SK-N-SH (cell line): ENCODE measurements around the gene OLFM1. TPM values are rescaled to one million over a fixed set of nuclear protein-coding genes. Genes with fewer than 3 reads are reported as not detected.

Experiments
- CTCF ChIA-PET: fragments of 300-600, 350-600 bp; formaldehyde crosslinking; extraction: SDS; loops from one replicate; lab custom pipeline; 2021; lab: Yijun Ruan, JAX
- POLR2A ChIA-PET: fragments of 350-600 bp; sonication (Branson Sonifier 250); formaldehyde crosslinking; extraction: SDS; loops from one replicate; lab custom pipeline; 2020; ENCODE audit warnings: antibody characterized with exemption, inconsistent platforms; lab: Yijun Ruan, JAX
- DNase-seq: peaks from one replicate; pipeline ENCODE4 v3.0.0; 2012
- H2AFZ ChIP-seq: fragments of 200-600 bp; sonication (generic); 2 replicates; pipeline ENCODE4 v1.8.1; 2016; ENCODE audit warnings: antibody characterized with exemption, mild to moderate bottlenecking, low read depth
- H3F3A ChIP-seq: fragments of 200-600 bp; sonication (generic); replicated peaks from 2 replicates; pipeline ENCODE3; 2016; ENCODE audit warnings: antibody characterized with exemption, mild to moderate bottlenecking; ENCODE audit not compliant: insufficient read depth
- H3K27ac ChIP-seq, 2 experiments: fragments of 200-500 bp in 1 of 2; fragments of 200-600 bp in 1 of 2; sonication (Bioruptor generic) in 1 of 2; sonication (generic), shearing (Covaris generic) in 1 of 2; 2 replicates each; pipeline versions ENCODE4 v1.5.1 to v1.6.1; 2014 to 2016; ENCODE audit warnings: low read depth in 2 of 2, inconsistent platforms in 1 of 2, low read length in 1 of 2, mild to moderate bottlenecking in 1 of 2, mixed read lengths in 1 of 2
- H3K27me3 ChIP-seq: fragments of 200-600 bp; sonication (generic), shearing (Covaris generic); 2 replicates; pipeline ENCODE4 v1.6.1; 2016; ENCODE audit warnings: mixed run types; ENCODE audit not compliant: insufficient read depth
- H3K36me3 ChIP-seq, 2 experiments: fragments of 200-500 bp in 1 of 2; fragments of 200-600 bp in 1 of 2; sonication (Bioruptor generic) in 1 of 2; sonication (generic) in 1 of 2; replicated peaks in 1 of 2; 2 replicates each; pipeline versions ENCODE3 to v1.5.1; 2014 to 2016; ENCODE audit warnings: low read length in 1 of 2, mild to moderate bottlenecking in 1 of 2; ENCODE audit not compliant: insufficient read depth in 2 of 2, control insufficient read depth in 1 of 2
- H3K4me1 ChIP-seq, 2 experiments: fragments of 200-500 bp in 1 of 2; fragments of 200-600 bp in 1 of 2; sonication (Bioruptor generic) in 1 of 2; sonication (generic), shearing (Covaris generic) in 1 of 2; 2 replicates each; pipeline versions ENCODE4 v1.5.1 to v1.6.1; 2014 to 2016; ENCODE audit warnings: low read depth in 1 of 2, low read length in 1 of 2, mixed run types in 1 of 2; ENCODE audit not compliant: insufficient read depth in 2 of 2, control insufficient read depth in 1 of 2
- H3K4me2 ChIP-seq: fragments of 200-600 bp; sonication (generic), shearing (Covaris generic); 2 replicates; pipeline ENCODE4 v1.6.1; 2017; ENCODE audit warnings: mixed run types
- H3K4me3 ChIP-seq, 2 experiments: fragments of 200-500 bp in 1 of 2; fragments of 200-600 bp in 1 of 2; sonication (Bioruptor generic) in 1 of 2; sonication (generic), shearing (Covaris generic) in 1 of 2; 2 replicates each; pipeline versions ENCODE4 v1.5.1 to v1.8.1; 2014 to 2016; ENCODE audit warnings: low read depth in 2 of 2, inconsistent platforms in 1 of 2, low read length in 1 of 2, mild to moderate bottlenecking in 1 of 2, mixed read lengths in 1 of 2, moderate library complexity in 1 of 2
- H3K79me2 ChIP-seq: fragments of 200-600 bp; sonication (generic); 2 replicates; pipeline ENCODE4 v1.8.1; 2017; ENCODE audit warnings: mild to moderate bottlenecking; ENCODE audit not compliant: insufficient read depth
- H3K9ac ChIP-seq: fragments of 200-600 bp; sonication (generic); 2 replicates; pipeline ENCODE4 v1.6.1; 2017; ENCODE audit warnings: mixed run types
- H3K9me2 ChIP-seq: fragments of 200-600 bp; sonication (generic); 2 replicates; pipeline ENCODE4 v1.6.1; 2017; ENCODE audit warnings: mixed run types
- H3K9me3 ChIP-seq: fragments of 200-600 bp; sonication (generic); 2 replicates; pipeline ENCODE4 v1.6.1; 2017; ENCODE audit warnings: mixed run types, mild to moderate bottlenecking, moderate library complexity
- H4K20me1 ChIP-seq: fragments of 200-600 bp; sonication (generic); 2 replicates; pipeline ENCODE4 v1.6.1; 2017; ENCODE audit warnings: mild to moderate bottlenecking, mixed run types; ENCODE audit not compliant: insufficient read depth
- ELF1 ChIP-seq: IDR thresholded peaks from 2 replicates; pipeline ENCODE4 v1.4.0; 2012
- EP300 ChIP-seq, 2 experiments: IDR thresholded peaks; 2 replicates each; pipeline versions ENCODE4 v1.4.0 to v1.6.1; 2012; ENCODE audit warnings: borderline replicate concordance in 1 of 2, low read depth in 1 of 2, low read length in 1 of 2
- EZH2phosphoT487 ChIP-seq: fragments of 200-600 bp; sonication (generic); IDR thresholded peaks from 2 replicates; pipeline ENCODE4 v1.6.1; 2017; ENCODE audit warnings: low read depth, mixed run types, mild to moderate bottlenecking, antibody characterized with exemption, moderate library complexity, borderline replicate concordance
- FOXJ3 ChIP-seq: sonication (generic); formaldehyde crosslinking; IDR thresholded peaks from 2 replicates; pipeline ENCODE4 v1.5.1; 2020; ENCODE audit warnings: mild to moderate bottlenecking, missing genetic modification reagents
- FOXM1 ChIP-seq: IDR thresholded peaks from 2 replicates; pipeline ENCODE4 v1.4.0; 2012; ENCODE audit warnings: low read depth, mild to moderate bottlenecking
- GABPA ChIP-seq: IDR thresholded peaks from 2 replicates; pipeline ENCODE4 v1.4.0; 2012; ENCODE audit warnings: low read depth, mild to moderate bottlenecking
- JUND ChIP-seq: IDR thresholded peaks from 2 replicates; pipeline ENCODE4 v1.4.0; 2012
- MEF2A ChIP-seq: IDR thresholded peaks from 2 replicates; pipeline ENCODE4 v1.4.0; 2012; ENCODE audit warnings: low read depth, borderline replicate concordance
- NFIC ChIP-seq: IDR thresholded peaks from 2 replicates; pipeline ENCODE4 v1.4.0; 2012; ENCODE audit warnings: borderline replicate concordance
- NRF1 ChIP-seq: IDR thresholded peaks from 2 replicates; pipeline ENCODE4 v1.6.1; 2012; ENCODE audit warnings: low read depth, mild to moderate bottlenecking, low read length
- RAD21 ChIP-seq: IDR thresholded peaks from 2 replicates; pipeline ENCODE4 v1.6.1; 2012; ENCODE audit warnings: mild to moderate bottlenecking, low read length
- RCOR1 ChIP-seq: fragments of 150-350 bp; IDR thresholded peaks from 2 replicates; pipeline ENCODE4 v1.6.1; 2017; ENCODE audit warnings: antibody characterized with exemption, low read length
- SIN3A ChIP-seq: IDR thresholded peaks from 2 replicates; pipeline ENCODE4 v1.6.1; 2012; ENCODE audit warnings: low read depth, mild to moderate bottlenecking, low read length, moderate library complexity, borderline replicate concordance
- SMC3 ChIP-seq: IDR thresholded peaks from 2 replicates; pipeline ENCODE4 v1.6.1; 2012; ENCODE audit warnings: low read depth, low read length, improper control_type of control experiment
- TAF1 ChIP-seq: IDR thresholded peaks from 2 replicates; pipeline ENCODE4 v1.6.1; 2012; ENCODE audit warnings: low read depth, mild to moderate bottlenecking, low read length, moderate library complexity, borderline replicate concordance
- TEAD4 ChIP-seq: IDR thresholded peaks from 2 replicates; pipeline ENCODE4 v1.4.0; 2012; ENCODE audit warnings: mild to moderate bottlenecking, borderline replicate concordance; ENCODE audit not compliant: insufficient read depth
- WGBS: methylation state at CpG from one replicate; pipeline ENCODE4 v1.1.6; 2017; ENCODE audit warnings: low lambda C conversion rate; 5-methylcytosine and 5-hydroxymethylcytosine counted together
- polyA plus RNA-seq, 3 experiments: library from polyadenylated mRNA; depleted of rRNA; stranded (reverse); fragments of >200 nt; gene quantifications; 2 replicates each; pipeline ENCODE4 v1.2.3, GENCODE V29; 2012
- TF ChIP-seq, protein P1 (sequence below): fragments of 200-600 bp; sonication (generic); IDR thresholded peaks from 2 replicates; pipeline ENCODE4 v1.6.1; 2017; ENCODE audit warnings: antibody characterized with exemption, mild to moderate bottlenecking, moderate library complexity
- TF ChIP-seq, protein P2 (sequence below): IDR thresholded peaks from 2 replicates; pipeline ENCODE4 v1.4.0; 2012; ENCODE audit warnings: low read depth, borderline replicate concordance
- TF ChIP-seq, protein P3 (sequence below): fragments of 150-350 bp; IDR thresholded peaks from 2 replicates; pipeline ENCODE4 v1.6.1; 2016; ENCODE audit warnings: mild to moderate bottlenecking, low read depth, low read length
- TF ChIP-seq, protein P4 (sequence below): IDR thresholded peaks from 2 replicates; pipeline ENCODE4; 2012

Gene OLFM1
- polyA plus RNA-seq, 1 of the 3 experiments (the other 2 are of a cell fraction), result 15.9 TPM

DNA sequence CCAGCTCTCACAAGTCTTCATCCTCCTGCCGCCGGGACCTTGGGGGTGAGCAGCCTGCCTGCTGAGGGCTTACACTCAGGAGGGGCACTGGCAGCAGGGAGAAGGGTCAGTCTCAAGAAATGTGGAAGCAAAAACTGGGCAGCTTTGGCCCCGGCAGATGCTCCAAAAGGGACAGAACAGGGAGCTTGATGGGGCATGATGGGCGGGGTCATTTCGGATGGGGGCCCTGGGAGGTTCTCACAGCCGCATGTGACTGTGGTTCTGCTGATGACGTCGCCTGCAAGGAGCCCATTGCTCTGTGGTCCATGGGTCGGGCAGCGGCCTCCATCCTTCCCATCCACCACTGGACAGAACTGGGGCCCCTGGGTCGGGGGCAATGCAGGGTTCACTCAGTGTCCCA, 76.6 kb downstream of the OLFM1 start:
- H3K4me3 ChIP-seq, result no peak overlapping the region
- H3K27ac ChIP-seq, result no peak overlapping the region
- no peak overlapping the region for H3K4me2 ChIP-seq
- DNase-seq, result no peak
- H3F3A ChIP-seq, result no peaks in the 10 kb centered on the region
- peaks cover 0 to 32% of the 10 kb centered on the region in 2 experiments; a peak in 1 of 4 replicates for H3K4me1 ChIP-seq
- ChIA-PET POLR2A (no interaction called here), CTCF (no interaction called here)
- WGBS, result 34% methylated on average over 5 of the region's 11 CpGs
- no peaks in the 10 kb centered on the region for H3K9me2 ChIP-seq
- H2AFZ ChIP-seq, result no peak overlapping the region
- TF ChIP-seq NFIC (no peak), ELF1 (no peak), FOXM1 (no peak), RAD21 (no peak), SMC3 (no peak), GABPA (no peak)
- TF ChIP-seq, protein P1, sequence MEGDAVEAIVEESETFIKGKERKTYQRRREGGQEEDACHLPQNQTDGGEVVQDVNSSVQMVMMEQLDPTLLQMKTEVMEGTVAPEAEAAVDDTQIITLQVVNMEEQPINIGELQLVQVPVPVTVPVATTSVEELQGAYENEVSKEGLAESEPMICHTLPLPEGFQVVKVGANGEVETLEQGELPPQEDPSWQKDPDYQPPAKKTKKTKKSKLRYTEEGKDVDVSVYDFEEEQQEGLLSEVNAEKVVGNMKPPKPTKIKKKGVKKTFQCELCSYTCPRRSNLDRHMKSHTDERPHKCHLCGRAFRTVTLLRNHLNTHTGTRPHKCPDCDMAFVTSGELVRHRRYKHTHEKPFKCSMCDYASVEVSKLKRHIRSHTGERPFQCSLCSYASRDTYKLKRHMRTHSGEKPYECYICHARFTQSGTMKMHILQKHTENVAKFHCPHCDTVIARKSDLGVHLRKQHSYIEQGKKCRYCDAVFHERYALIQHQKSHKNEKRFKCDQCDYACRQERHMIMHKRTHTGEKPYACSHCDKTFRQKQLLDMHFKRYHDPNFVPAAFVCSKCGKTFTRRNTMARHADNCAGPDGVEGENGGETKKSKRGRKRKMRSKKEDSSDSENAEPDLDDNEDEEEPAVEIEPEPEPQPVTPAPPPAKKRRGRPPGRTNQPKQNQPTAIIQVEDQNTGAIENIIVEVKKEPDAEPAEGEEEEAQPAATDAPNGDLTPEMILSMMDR, result no peak
- TF ChIP-seq, protein P2, sequence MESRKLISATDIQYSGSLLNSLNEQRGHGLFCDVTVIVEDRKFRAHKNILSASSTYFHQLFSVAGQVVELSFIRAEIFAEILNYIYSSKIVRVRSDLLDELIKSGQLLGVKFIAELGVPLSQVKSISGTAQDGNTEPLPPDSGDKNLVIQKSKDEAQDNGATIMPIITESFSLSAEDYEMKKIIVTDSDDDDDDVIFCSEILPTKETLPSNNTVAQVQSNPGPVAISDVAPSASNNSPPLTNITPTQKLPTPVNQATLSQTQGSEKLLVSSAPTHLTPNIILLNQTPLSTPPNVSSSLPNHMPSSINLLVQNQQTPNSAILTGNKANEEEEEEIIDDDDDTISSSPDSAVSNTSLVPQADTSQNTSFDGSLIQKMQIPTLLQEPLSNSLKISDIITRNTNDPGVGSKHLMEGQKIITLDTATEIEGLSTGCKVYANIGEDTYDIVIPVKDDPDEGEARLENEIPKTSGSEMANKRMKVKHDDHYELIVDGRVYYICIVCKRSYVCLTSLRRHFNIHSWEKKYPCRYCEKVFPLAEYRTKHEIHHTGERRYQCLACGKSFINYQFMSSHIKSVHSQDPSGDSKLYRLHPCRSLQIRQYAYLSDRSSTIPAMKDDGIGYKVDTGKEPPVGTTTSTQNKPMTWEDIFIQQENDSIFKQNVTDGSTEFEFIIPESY, result no peak
- TF ChIP-seq, protein P3, sequence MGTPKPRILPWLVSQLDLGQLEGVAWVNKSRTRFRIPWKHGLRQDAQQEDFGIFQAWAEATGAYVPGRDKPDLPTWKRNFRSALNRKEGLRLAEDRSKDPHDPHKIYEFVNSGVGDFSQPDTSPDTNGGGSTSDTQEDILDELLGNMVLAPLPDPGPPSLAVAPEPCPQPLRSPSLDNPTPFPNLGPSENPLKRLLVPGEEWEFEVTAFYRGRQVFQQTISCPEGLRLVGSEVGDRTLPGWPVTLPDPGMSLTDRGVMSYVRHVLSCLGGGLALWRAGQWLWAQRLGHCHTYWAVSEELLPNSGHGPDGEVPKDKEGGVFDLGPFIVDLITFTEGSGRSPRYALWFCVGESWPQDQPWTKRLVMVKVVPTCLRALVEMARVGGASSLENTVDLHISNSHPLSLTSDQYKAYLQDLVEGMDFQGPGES, result no peak
- H4K20me1 ChIP-seq, result no peaks in the 10 kb centered on the region
- H3K79me2 ChIP-seq, result no peaks in the 10 kb centered on the region
- no peaks in the 10 kb centered on the region for H3K36me3 ChIP-seq
- H3K9ac ChIP-seq, result no peak overlapping the region
- no peaks in the 10 kb centered on the region for H3K27me3 ChIP-seq
- H3K9me3 ChIP-seq, result no peaks in the 10 kb centered on the region

DNA sequence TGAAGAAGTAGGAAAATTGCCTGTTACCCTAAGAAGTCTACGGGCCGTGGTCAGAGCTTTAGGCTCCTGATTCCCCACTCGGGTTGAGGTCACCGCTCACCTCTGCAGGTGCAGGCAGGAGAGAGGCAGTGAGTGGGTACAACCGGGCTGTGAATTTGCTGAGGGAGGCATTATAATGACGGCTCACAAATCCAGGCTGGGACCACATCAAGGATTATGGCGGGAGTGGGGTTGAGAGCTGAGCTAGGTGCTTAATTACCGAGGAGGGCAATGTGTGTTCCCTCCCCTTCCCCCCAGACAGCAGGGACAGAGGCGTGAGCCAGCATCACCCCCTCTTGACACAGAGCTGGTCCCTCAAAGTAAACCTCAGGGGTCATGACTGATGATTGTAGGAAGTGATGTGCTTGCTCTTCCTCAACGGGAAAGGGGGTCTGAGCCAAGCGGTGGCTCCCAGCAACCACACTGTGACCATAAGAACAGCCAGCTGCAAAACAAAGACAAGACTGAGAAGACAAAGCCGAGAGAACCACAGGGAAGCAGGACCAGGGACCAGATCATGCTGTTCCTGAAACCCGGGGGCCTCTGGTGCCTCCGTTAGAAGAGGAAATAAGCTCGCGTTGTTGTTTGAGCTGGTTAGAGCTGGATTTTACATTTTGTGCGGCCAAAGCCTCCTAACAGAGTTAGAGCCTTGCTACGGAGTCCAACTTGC, 77.7 kb downstream of the OLFM1 start:
- Histone ChIP-seq H3K9me3 (no peaks in the 10 kb centered on the region), H3K9me2 (no peaks in the 10 kb centered on the region), H3K27ac (no peak overlapping the region), H3K4me3 (no peak overlapping the region), H3K27me3 (no peaks in the 10 kb centered on the region), H3K4me2 (no peak overlapping the region), H3F3A (no peaks in the 10 kb centered on the region), H3K79me2 (no peaks in the 10 kb centered on the region), H3K36me3 (no peaks in the 10 kb centered on the region), H3K9ac (no peak overlapping the region), H3K4me1 (peaks cover 0 to 22% of the 10 kb centered on the region in 2 experiments; a peak in 1 of 4 replicates), H4K20me1 (no peaks in the 10 kb centered on the region), H2AFZ (no peak overlapping the region)
- no peak for DNase-seq
- ChIA-PET POLR2A (no interaction called here), CTCF (interaction anchor here (1.5 to 2.0 kb wide), 2 partner anchors 12 to 79 kb away, joined by 3 to 7 read pairs; partner anchors contain the start of gene OLFM1)
- WGBS, result 48% methylated on average over 17 of the region's 18 CpGs
- TF ChIP-seq TAF1 (no peak), EP300 (IDR thresholded peaks at IDR 0.05; ENCODE audit: borderline replicate concordance in 1 of 2, low read depth in 1 of 2, low read length in 1 of 2) (no peak), MEF2A (no peak), TEAD4 (no peak), RCOR1 (no peak), SIN3A (no peak), JUND (no peak), FOXJ3 (CRISPR knock-in tag) (no peak), NRF1 (no peak), EZH2phosphoT487 (no peak), RAD21 (no peak)
- TF ChIP-seq, protein P2, result no peak
- TF ChIP-seq, protein P4, sequence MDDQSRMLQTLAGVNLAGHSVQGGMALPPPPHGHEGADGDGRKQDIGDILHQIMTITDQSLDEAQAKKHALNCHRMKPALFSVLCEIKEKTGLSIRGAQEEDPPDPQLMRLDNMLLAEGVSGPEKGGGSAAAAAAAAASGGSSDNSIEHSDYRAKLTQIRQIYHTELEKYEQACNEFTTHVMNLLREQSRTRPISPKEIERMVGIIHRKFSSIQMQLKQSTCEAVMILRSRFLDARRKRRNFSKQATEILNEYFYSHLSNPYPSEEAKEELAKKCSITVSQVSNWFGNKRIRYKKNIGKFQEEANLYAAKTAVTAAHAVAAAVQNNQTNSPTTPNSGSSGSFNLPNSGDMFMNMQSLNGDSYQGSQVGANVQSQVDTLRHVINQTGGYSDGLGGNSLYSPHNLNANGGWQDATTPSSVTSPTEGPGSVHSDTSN, result no peak
